AG09309 (cell line): ENCODE results near the gene BOC.

Experiments
- DNase-seq: peaks from one replicate; pipeline ENCODE4 v3.0.0-alpha.2; 2010; ENCODE audit warnings: low read depth
- H3K4me3 ChIP-seq: 2 replicates; pipeline ENCODE4 v1.5.1; 2011; ENCODE audit warnings: mild to moderate bottlenecking, low read depth, low read length, moderate library complexity; ENCODE audit not compliant: control insufficient read depth
- TF ChIP-seq, protein P1 (sequence below): IDR thresholded peaks from 2 replicates; pipeline ENCODE4 v1.5.1; 2011; ENCODE audit warnings: mild to moderate bottlenecking, low read depth, low read length, inconsistent platforms; ENCODE audit not compliant: insufficient read depth, control insufficient read depth; ENCODE audit errors: missing control alignments

BOC gene

DNA sequence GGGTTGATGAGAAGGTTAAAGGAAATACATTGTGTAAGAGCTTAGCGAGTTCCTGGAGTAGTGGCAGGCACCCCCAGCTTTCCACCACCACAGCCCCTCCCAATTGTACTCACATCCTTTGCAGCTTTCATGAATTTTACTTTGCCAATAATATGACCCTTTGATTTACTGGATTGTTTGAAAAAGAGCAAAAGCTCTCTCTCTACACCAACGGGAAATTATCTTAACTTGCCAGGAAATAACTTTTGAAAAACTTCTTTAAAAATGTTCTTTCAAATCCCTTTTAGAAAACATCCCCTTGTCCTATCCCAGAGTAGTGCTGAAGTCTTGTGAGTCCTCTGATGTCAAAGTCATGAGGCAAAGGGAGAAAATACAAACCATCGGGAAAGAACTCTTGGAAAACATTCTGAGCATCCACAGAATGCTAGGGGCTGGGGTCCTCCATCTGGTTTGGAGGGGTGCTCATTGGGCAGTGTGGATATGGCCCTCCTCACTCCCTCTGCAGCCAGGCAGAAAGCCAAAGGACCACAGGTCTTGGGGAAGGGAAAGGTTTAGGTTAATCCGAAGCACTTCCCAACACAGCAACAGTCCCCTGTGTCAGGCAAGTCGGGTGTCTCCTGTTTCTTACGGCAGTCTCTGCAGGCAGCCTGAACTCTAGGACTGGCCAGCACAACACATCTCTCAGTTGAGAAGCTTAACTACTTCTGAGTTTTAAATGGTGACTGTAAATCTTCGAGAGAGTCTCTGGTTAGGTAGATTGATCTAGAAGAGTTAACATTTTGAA, 36.5 kb downstream of the BOC start:
- TF ChIP-seq, protein P1, sequence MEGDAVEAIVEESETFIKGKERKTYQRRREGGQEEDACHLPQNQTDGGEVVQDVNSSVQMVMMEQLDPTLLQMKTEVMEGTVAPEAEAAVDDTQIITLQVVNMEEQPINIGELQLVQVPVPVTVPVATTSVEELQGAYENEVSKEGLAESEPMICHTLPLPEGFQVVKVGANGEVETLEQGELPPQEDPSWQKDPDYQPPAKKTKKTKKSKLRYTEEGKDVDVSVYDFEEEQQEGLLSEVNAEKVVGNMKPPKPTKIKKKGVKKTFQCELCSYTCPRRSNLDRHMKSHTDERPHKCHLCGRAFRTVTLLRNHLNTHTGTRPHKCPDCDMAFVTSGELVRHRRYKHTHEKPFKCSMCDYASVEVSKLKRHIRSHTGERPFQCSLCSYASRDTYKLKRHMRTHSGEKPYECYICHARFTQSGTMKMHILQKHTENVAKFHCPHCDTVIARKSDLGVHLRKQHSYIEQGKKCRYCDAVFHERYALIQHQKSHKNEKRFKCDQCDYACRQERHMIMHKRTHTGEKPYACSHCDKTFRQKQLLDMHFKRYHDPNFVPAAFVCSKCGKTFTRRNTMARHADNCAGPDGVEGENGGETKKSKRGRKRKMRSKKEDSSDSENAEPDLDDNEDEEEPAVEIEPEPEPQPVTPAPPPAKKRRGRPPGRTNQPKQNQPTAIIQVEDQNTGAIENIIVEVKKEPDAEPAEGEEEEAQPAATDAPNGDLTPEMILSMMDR = no peak
- DNase-seq = no peak
- H3K4me3 ChIP-seq = no peak overlapping the region

DNA sequence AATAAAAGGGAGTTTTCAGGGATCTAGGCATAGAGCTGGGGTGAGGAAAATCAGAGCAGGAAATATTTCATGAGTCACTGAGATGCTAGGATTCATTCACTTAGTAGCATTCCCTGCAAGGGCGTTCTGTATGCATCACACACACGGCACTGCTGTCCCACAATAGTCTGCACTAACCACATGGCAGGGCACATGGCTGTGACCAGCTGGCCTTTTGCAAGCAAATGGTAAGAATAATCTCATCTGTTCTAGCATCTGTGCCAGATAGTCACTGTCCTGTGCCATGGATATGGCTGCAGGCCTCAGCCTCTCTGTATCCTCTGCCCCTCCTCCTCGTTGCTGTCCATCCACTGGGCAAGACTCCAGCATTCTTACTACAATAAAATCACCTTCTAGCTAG, 37.8 kb downstream of the BOC start:
- H3K4me3 ChIP-seq = no peak overlapping the region
- DNase-seq = peak; percentile 61
- TF ChIP-seq, protein P1 = no peak

DNA sequence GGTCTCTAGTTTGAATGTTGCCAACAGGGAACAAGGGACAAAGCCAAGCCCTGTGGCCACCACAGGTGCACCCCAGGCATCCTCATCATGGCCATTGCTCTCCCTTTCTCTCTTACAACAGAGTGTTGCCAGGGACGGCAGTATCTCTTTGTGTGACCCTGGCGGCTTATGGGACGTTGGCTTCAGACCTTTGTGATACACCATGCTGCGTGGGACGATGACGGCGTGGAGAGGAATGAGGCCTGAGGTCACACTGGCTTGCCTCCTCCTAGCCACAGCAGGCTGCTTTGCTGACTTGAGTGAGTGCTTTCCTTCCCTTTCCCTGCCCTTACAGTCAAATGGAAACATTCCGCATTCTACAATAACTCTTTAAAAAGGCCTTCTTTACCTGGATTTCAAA, 38.2 kb downstream of the BOC start:
- DNase-seq = no peak
- TF ChIP-seq, protein P1 = no peak
- no peak overlapping the region for H3K4me3 ChIP-seq

DNA sequence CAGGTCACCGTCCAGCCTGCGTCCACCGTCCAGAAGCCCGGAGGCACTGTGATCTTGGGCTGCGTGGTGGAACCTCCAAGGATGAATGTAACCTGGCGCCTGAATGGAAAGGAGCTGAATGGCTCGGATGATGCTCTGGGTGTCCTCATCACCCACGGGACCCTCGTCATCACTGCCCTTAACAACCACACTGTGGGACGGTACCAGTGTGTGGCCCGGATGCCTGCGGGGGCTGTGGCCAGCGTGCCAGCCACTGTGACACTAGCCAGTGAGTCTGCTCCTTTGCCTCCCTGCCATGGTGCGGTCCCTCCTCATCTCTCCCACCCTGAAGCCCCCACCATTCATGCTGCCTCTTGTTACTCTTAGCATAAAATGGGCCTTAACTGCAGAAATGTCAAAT, 39.2 kb downstream of the BOC start:
- no peak for DNase-seq
- TF ChIP-seq, protein P1 = no peak
- no peak overlapping the region for H3K4me3 ChIP-seq

DNA sequence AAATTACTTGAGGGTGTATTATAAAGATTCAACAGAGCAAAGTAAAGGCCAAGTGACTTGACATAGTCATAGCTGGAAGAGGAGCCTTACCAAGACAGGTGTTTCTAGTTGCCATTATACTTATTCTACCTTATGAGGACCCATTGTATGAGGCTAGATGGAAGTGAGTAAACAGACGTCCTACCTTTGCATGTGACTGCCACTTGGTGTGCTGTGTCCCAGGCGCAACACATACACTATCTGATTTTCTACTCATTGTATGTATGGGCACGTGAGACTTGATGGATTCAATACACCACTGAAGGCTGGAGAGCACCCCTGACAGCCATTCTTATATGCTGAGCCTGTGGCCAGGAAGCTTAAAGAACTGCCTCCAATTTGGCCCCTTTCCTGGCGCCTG, 40.5 kb downstream of the BOC start:
- TF ChIP-seq, protein P1 = no peak
- no peak for DNase-seq
- H3K4me3 ChIP-seq = no peak overlapping the region

DNA sequence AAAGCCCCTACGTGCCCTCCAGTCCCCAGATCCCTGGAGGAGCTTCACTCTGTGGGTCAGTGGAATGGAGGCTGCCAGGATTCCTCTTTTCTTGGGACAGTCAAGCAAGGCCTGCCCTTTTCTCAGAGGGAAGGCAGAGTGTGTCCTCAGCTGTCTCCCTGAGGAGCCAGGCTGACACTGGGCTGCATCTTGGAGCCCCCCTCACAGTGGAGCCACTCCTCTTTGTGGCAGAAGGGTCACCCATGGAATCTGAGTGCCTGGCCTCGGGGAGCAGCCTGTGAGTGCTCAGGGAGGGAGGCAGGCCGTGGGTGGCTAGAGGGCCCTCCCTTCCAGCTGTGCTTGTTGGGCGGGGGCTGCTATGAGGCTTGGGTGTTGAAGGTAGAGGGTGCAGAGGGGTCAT, 41.2 kb downstream of the BOC start:
- no peak overlapping the region for H3K4me3 ChIP-seq
- DNase-seq = no peak
- TF ChIP-seq, protein P1 = no peak
